Frontal cortex (tissue), 4 donors: ENCODE measurements around the gene PSMA7. TPM values are rescaled to one million over a fixed set of nuclear protein-coding genes. Genes with fewer than 3 reads are reported as not detected.

Experiments
- DNase-seq, 2 donors: peaks; one replicate each; pipeline ENCODE4 v3.0.0; 2012; ENCODE audit warnings: low spot score in 2 of 2
- FAIRE-seq: peaks from 2 replicates; lab custom pipeline; 2012; peaks lifted over from hg19 to GRCh38; lab: Jason Lieb, UNC
- total RNA-seq: library from RNA; depleted of rRNA; stranded (reverse); fragments of >200 nt; gene quantifications from one replicate; pipeline ENCODE4 v1.2.3, GENCODE V29; 2014
- donor health status: control.
- donor health status: control.
- donor health status: control.

Gene PSMA7
- 124 TPM for total RNA-seq

DNA sequence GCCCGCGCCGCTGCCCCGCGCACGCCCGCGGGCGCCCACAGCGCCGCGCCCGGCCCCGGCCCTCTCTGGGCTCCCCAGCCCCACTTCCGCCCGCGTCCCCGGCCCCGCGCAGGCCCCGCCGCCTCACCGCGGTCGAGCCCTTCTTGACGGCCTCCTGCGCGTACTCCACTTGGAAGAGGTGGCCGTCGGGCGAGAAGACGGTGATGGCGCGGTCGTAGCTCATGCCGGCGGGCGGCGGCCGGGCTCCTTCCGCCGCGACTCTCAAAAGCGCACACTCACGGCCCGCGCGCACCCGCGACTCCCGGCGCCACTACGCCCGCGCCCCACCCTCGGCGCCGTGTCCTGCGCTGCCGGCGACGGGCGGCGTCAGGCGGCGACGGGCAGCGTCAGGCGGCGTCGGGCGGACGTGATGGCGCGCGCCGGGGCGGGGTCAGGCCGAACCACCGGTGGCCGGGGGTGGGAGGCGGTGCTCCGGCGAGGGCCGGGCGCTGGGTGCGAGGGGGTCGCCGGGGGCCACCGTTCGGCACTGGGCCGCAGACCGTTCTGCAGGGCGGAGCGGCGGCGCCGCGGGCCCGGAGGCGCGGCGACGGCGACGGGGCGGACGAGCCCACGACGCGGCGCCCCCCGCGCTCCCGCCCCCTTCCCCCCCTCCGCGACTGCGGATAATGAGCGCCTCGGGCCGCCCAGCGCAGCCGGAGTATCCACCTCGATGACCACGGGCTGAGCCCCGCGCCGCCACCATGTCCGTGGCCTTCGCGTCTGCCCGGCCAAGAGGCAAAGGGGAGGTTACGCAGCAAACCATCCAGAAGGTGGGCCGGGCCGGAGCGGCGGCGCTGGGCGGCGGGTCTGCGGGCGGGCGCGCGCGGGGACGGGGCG, at the start of gene PSMA7, which contains the start of gene SS18L1:
TSS of gene PSMA7 (minus strand) at position 314 of the 876 bp plus-strand sequence. CDS start at position 223, 91 bp downstream.
TSS of gene SS18L1 (plus strand) at position 689 of the 876 bp plus-strand sequence. CDS start at position 741, 52 bp downstream.
- FAIRE-seq (no peak), DNase-seq (peak; percentile 95 to 99)

DNA sequence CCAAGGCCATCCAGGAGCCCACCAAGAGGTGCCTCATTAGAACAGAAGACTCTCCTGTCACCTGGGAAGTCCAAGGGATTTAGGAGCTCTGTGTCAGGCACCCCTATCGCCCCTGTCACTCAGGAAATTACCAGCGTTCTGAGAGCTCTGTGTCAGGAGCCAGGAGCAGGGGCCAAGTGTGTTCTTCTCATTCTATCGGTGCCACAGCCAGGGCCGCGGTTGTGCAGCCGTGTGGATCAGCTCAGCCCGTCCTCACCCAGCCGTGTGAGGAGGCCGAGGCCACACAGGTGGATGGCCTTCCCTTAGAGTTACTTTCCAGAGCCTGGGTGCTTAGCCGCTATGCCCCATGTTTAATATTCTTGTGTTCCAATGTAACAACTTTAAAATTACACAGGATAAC, 49.4 kb upstream of the PSMA7 start:
- no peak for FAIRE-seq

DNA sequence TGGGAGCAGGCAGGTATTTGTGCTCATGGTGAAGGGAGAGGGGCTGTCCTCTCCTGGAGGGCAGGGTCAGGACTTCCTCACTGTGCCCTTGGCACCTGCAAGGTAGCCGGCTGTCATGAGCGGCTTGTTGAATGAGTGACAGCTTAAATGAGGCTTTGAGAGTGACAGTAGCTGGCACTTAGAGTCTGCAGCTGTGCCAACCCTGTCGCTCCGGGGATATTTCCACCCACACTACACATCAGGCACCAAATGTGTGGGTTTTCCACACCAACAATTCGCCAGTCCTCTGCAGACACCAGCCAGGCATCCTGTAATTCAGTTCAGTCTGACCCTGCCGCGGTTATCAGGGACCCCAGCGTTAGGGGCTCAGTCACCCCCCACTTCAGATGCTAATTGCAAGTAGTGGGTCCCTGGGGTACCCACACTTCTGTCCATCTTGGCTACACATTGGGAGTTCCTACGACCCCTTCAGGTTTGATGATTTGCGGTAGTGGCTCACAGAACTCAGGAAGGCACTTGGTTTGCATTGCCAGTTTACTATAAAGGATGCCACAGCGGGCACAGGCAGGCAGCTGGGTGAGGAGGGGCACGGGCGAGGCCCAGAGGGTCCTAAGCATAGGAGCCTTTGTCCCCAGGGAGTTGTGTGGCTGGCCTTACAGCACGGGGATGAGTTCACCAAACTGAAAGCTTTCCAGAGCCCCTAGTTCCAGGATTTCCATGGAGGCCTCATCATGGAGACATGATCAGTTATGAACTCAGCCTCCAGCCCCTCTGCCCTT, 48.8 kb upstream of the PSMA7 start:
- FAIRE-seq (no peak), DNase-seq (no peak)

More for the DNA sequence above, 49.4 kb upstream of the PSMA7 start:
- DNase-seq, result no peak

DNA sequence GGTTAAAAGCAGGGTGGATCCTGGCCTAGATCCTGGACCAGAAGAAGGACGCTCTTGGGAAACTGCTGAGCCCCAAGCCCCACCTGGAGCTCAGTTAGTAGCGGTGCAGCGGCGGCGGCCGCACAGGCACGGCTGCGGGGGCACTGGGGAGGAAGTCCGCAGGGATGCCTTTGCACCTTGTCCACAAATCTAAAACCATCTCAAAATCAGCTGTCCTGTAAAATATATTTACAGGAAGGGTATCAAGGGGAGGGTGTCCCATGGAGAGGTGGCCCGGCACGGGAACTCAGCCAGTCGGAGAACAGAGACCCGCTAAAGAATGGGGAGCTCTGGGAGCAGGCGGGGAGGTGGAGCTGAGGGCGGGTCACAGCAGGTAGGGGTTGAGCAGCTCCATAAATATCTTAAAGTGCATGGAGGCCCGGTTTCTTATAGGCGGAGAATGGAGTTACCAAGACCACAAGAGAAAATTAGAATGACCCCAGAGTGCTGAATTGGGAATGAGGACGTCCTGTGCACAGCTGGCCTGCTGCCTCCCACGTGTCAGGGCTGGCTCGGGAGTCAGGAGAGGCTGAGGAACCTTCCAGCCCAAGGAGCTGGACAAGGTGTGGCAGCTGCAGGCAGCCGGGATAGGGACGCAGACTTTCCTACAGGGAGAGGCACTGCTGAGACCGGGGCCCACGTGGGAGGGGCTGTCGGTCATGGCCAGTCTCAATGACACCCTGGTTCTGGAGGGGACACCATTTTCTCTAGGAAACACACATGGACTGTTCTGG, 47.6 kb upstream of the PSMA7 start:
- FAIRE-seq (no peak), DNase-seq (no peak)

DNA sequence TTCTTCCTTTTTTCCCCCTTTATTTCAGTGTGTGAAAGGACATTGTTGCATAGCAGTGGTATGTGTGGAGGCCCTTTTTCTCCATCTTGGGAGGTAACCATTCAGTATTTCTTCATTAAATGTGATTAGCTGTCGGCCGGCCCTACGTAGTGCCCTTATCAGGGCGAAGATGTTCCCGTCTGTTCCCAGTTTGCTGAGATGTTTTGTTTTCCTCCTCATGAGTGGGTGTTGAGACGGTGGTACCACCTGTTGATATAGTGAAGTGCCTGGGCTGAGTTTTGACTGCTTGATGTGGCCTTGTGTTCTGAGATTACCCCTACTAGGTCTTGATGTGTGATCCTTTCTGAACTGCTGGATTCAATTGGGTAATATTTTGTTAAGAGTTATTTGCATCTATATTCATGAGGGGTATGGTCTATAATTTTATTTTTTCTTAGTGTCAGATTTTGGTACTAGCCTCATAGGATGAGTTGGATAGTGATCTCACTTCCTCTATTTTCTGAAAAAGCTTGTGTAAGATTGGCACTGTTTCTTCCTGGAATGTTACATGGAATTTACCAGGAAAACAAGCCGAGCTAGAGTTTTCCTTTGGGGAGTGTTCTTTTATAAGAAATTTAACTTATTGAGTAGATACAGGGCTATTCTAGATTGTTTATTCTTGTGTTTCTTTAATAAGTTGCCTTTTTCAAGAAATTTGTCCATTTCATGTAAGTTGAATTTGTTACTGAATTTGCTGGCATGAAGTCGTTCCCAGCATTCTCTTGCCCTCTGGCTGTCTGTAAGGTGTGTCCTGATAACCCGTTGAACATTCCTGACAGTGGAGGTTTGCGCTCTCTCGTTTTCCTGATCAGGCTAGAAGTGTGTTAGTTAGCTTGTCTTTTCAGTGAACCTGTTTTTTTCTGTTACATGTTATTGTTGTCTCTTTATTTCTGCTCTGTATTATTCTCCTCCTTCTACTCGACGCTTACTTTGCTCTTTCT, 44.0 kb upstream of the PSMA7 start:
- FAIRE-seq, result no peak
- DNase-seq, result no peak

DNA sequence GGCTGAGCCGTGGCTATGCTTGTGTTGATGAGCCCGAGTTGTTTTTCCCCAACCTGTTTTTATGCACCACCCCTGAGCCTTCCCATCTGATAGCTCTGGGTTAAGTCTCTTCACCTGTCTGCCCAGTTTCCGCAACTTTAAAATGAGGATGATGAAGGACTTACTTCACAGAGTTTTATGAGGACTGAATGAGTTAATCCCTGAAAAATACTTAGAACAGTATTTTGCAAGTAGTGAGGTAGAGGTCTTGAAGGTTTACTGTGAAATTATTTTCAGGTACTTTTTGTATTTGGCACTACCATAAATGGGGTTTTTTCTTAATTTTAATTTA, 42.9 kb upstream of the PSMA7 start:
- no peak for FAIRE-seq
- DNase-seq, result no peak

DNA sequence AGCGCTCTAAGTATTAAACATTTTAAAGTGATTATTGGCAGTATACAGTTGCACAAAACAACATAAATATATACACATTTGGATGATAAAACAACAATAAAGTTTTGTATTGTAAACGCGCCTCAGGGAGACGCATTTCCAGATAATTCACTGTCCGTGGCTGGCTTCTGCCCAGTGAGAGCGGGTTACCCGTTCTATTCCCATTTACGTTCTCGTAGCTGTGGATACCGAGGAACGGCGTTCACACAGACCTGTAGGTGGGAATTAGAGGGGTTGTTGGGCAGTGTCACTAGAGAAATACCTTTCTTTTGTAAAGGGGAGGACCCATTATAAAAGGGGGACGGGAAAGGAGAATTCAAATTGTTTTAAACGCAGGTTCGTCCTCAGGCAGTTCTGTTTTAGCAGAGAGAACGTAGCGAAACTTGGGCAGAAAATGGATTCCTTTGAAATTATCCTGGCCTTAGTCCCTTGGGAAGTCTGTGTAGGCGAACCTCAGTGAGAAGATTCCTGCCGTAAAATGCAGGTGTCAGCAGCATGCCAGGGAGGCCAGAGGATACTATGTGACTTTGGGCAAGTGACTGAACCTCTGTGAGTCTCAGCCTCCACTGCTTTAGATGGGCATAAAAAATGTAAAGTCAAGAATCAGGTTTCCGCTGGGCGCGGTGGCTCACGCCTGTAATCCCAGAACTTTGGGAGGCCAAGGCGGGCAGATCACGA, 40.4 kb upstream of the PSMA7 start:
- no peak for FAIRE-seq
- DNase-seq, result no peak

DNA sequence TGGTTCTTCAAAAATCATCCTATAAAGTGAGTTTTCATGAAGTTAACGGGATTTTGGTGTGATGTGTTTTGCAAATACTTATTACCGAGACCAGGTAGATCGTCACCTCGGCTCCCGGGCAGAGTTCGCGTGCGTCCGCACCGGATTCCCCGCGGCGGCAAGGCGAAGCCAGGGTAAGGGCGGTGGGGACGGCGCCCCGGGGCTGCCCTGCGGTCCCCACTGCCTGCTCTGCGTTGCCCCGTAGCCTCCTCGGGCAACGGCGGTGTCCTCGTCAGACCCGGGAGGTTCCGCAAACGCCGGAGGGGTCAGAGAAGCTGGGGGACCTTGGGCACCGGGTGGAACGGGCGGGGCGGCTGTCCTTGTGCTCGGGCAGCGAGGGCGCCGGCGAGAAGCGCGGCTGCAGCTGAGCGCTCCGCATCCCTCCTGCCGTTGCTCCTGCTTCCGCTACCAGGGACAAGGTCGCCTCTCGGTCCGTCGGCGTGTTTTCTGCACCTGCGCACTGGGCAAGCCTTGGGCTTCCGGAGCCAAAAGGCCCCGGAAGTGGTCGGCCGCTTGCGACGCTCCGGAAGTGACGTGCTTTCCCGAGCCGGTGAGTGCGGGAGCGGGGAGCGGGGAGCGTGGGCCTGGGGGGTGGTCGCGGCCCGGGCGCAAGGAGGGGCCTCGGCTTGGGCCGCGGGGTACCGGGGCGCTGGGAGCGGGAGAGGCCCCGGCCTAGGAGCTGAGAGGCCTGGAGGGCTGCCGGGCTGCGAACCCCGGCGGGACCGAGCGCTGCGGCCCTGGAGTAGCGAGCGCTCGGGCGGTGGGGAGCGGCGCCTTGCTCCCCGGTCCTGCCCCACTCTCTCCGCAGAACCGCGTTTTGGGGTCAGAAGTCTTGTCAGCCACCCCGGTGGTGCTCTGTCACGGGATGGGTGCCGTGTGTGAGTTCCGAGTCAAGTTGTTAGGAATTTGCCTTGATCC, 39.6 kb upstream of the PSMA7 start, which contains the start of gene MTG2:
TSS of gene MTG2 (plus strand) at position 560 of the 957 bp plus-strand sequence. CDS start 10,393 bp downstream, outside the sequence.
- no peak for FAIRE-seq
- peak; percentile 99 for DNase-seq

DNA sequence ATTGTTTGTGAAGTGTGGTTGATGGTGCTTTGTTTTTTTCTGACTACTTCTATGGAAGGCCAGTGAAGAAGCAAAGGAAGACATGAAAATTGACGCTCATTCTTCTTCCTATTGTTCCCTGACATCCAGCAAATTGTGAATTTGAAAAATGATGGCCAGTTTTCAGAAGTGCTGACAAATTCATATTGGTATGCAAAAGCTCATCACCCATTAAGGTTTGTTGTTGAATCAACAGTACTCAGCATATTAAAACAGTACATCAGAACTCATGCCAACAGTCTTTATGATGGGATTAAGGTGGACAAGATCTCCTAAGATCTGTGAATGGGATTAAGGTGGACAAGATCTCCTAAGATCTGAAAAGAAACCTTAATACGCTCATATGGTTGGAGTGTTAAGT, 38.6 kb upstream of the PSMA7 start:
- DNase-seq (no peak), FAIRE-seq (no peak)

DNA sequence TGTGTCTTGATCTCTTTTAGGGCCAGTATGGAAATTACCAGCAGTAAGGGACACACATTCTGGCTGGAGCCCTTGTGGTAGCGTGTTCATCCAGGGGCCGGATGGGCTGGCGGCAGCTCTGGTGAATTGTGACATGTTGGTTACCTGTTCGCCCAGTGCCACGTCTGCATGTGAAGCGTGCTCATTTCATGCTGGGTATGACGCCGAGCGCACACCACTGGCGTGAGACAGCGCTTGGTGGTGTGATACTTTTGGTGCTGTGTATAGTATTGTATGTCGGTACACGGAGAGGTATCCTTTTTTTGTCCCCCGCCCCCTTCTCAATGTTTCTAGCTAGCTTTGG, 35.9 kb upstream of the PSMA7 start:
- no peak for DNase-seq
- FAIRE-seq, result no peak

DNA sequence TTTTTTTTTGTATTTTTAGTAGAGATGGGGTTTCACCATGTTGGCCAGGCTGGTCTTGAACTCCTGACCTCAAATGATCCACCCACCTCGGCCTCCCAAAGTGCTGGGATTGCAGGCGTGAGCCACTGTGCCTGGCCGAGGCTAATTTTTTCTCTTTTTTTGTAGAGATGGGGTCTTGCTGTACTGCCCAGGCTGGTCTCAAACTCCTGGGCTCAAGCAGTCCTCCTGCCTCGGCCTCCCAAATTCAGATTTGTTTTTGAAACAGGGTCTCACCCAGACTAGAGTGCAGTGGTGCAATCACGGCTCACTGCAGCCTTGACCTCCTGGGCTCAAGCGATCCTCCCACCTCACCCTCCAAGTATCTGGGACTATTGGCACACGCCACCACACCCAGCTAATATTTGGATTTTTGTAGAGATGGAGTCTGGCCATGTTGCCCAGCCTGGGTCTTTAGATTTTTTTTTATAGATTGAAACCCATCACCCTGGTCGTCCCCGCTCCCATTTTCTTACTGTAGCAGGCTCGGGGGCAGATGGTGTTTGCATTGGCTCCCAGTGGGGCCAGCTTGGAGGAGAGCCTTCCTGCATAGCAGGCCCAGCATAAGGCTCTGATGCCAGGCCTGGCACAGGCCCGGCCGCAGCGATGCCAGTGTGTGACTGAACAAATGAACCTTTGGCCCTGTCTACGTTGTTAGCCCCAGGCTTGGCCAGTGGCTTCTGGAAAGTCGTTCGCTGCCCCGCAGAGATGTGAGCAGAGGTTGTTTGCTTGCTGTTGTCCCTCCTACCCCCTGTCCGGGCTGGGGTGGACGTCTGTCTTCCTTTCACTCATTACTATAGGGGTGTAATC, 35.3 kb upstream of the PSMA7 start:
- no peak for DNase-seq
- no peak for FAIRE-seq

DNA sequence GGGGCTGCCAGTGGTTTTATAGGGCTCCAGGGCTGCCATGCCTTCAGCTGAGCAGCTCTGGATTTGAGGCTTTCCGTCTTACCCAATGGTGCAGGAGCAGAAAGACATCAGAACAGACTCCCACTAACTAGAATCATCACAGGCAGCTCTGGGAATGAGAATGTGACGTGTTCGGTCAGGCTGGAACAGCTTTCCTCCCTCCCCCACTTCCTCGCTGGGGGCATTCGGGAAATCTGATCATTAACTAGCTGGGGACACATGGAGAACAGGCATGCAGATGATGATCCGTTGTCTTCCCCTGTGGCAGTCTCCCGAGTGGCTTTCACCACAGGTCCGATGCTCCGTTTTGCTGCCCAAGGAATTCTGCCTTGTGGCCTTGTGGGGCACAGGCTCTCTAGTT, 34.1 kb upstream of the PSMA7 start:
- no peak for FAIRE-seq
- DNase-seq, result no peak

DNA sequence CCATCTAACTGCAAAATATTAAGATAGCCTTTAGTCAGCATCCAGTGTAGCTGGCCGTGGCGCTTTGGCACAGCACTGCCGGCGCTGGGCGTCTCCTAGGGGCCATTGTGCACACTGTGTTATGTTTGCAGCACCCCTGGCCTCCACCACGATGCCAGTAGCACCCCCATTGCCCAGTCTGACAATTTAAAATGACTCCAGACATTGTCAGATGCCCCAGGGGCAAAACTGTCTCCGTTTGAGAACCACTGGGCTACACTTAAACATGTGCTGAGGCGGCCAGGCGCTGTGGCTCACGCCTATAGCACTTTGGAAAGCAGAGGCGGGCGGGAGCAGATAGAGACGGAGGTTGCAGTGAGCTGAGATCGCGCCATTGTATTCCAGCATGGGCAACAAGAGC, 33.7 kb upstream of the PSMA7 start:
- FAIRE-seq (no peak), DNase-seq (no peak)

DNA sequence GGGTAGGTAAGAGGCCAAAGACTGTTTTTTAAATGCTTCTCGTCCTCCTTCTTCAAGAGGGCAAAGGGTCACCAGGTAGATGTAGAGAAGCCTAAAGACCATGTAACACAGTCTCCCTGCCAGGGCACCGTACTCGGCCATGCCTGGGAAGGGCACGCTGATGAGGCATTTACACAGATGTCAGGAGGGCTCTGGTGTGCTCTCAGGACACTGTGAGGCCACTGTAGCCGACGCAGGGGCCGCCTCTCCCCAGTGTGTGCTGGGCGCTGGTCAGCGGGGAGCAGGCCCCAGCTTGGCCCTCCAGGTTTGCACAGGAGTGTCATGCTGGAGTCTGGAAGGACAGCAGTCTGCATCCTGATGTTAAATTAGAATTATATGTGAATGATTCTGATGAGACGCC, 32.5 kb upstream of the PSMA7 start:
- DNase-seq (no peak), FAIRE-seq (no peak)

DNA sequence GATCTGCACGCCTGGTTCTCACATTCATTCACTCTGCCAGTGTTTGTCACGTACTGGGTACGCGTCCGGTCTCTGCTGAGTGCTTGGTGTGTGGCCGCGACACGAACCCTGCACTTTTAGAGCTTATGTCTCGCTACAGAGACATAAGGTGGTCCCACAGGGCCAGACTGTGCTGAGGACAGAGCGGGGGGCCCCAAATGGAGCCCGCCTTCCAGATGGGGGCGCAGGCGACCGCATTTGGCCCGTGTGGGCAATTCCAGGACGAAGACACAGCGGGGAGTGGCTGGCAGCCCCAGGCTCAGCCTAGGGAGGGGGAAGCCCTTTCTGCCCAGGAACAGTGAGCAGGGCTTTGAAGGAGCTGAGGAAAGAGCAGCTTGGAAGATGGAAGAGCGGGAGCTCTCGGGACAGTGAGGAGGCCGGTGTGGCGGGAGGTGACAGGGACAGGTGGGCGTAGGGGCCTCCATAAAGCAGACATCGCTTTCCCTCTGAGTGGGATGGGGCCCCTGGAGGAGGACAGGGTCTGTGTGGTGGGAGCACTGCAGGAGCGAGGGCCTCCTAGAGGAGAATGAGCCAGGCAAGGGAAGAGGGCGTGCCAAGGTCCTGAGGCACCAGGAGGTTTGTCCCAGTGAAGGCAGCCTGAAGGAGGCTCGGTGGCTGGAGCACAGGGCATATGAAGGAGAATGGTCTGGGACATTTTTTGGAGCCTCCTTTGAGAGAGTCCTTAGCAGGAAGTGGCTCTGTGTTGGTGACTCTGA, 31.9 kb upstream of the PSMA7 start:
- FAIRE-seq (no peak), DNase-seq (no peak)
